Activated T-helper 1 cell treated with anti-CD3 and anti-CD28 coated beads, Interleukin-2, amount 50 U/mL, for 16 hours (primary cell): ENCODE measurements around the gene TAL1.

Source experiments
- DNase-seq, 2 donors: peaks; one replicate each; pipeline ENCODE4 v3.0.0-alpha.2; 2020; ENCODE audit warnings: low read depth in 1 of 2, low spot score in 1 of 2

Gene TAL1

DNA sequence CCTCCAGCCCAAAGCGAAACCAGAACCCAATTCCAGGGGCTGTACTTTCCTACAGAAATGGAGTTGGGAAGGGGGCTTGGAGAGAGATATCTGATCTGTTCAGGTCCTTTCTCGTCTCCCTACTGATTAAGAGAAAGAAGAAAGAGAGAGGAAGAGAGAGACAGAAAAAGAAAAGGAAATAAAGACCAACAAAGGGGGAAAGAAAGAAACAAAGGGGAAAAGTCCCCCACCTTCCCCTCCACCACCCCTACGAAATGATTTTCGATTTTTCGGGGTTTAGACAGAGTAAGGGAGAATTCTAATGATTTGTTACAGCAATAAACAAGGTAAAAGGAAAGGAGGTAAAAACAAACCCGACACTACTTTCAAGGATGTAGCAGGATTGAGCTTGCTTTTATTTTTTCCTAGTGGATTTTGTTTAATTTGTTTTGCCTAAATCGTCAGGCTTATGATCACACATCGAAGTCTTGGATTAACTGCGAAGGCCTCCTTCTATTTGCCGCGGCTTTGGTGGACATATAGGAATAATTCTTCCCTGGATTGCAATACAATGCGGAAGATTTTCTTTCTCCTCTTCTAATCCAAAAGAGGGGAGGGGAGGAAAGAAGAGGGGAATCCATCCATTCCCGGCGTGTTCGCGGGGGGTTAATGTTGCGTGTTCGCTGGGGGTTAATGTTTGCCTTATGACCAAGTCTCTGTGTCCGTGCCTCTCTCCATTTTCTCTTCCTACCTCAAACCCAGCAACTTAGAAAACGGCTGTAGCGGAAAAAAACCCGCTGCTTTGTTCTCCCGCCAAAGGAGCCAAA lies 1.9 kb downstream of the TAL1 start:
- DNase-seq: no peak

- DNase-seq: no peak
These were observed 2.8 kb downstream of the TAL1 start for GRCh38 chr1:47229031-47229885.

DNA sequence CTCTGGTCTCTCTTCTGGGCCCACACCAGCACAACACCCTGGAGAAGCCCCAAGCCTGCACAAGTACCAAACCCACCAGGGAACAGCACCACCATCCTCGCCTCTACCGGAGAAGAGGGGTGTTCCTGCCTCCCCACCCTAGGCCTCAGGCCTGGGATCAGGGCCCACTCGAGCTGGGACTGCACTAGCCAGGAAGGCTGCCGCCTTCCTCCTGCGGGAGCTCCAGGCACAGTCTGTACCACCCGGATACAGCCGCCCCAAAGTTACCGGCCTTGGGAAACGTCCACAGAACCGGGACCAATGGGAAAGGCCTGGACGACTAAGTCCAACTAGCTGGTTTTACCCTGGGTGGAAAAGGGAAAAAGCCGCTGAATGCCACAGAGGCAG lies 3.4 kb downstream of the TAL1 start:
- no peak for DNase-seq

DNA sequence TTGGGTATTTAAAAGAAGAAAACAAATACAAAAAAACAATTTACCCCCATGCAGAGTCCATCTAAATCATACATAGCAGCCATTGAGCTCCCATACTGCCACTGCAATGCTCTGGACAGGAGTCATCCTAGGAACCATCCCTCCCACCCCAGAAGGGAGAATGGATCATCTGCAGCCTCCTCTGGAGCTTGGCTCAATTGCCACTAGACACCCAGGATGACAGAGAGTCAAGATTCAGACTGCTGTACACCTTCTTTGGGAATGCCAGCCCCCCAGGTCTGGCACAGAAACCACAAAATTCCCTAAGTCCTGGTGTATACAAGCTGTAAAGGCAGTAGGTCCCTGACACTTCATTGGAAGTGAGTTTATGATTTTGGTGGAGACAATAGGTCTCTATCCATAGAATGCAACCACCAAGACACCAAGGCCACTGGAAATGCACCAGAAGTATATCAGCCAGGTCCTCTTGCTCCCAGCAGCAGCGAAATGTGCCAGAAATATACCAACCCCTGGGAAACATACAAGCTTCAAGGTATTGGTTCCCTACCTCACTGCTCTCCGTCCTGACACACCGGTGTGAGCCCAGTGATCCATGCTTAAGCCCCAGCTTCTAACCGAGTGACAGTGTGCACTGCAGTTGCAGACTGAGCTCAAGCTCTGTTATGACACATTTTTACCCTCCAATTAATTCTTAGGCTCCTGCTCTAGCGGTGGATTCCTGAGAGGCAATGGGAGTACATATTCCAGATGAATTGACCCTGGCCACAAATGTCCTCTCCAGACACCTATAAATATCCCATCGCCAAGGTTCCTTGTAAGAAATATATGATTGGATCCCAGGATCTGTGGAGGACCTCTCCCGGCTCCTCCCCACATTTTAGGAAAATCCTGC lies 4.4 kb downstream of the TAL1 start:
- DNase-seq: no peak

GRCh38 chr1:47226839-47227215 lies 5.2 kb downstream of the TAL1 start:
- DNase-seq: no peak

DNA sequence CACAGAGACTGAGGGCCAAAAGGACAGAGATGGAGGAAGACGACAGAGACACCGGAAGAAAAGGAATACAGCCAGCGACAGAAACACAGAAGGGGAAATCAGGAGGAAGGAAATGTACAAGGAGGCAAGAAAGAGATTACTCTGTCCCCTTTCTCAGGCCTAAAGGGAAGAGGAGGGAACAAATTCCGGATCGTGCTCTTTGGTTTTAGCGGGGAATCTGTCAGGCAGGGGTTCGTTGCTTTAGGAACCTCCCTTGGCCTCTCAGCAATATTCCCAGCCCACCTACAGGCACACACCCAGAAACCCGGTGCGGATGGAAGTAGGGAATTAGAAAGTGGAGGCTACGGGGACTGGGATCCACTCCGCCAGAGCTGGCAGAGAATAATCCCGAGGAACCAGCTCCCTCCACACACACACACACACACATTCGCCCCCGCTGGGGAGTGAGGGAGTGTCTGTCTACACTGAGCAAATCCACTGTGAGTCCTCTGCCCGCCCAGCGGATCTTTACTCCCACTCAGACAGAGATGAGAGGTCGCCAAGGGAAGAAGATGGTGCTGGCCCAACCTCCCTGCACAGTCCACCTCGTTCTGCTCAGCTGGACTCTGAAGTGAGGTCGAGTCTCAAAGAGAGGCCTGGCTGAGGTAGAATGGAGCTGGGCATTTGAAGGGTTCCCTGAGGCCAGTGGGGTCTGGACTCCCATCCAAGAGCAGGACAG lies 5.7 kb downstream of the TAL1 start:
- no peak for DNase-seq

- no peak for DNase-seq
These were observed 6.5 kb downstream of the TAL1 start for GRCh38 chr1:47225430-47226100.

GRCh38 chr1:47224676-47225399 lies 7.2 kb downstream of the TAL1 start:
- no peak for DNase-seq

GRCh38 chr1:47223921-47224675 lies 7.9 kb downstream of the TAL1 start:
- DNase-seq: no peak

DNA sequence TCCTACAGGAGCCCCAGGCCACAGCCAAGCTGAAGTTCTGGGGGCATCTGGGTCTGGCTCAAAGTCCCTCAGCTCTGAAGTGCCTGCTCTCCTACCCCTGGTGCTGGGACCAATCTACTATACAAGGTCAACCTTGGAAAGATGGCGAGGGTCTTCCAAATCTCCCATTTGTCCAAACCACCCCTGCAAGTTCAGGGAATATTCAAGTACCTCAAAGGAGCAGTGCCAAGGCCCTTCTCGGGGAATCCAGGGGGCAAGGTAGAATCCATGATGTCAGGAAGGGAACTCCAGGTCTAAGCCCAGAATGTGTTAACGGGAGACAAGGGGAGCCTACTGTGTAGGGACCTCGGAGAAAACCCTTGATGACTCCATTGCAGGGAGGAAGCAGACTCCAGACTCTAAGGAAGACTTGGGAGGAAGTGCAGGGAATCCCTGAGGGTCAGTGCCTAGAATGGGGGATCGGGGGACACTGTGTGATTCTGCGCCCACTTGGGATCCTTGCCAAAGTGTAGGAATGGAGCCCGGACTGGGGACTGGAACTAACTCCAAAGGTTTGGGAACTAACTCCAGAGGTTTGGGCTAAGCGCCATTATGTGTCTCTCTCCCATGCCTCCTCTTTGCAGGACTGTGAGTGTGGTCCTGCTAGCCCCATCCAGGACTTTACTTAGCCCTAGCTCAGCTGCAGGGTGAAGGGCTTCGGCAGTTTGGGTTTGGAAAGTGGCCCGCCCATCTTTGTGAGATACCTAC lies 8.7 kb downstream of the TAL1 start:
- DNase-seq: no peak

- DNase-seq: no peak
These were observed 9.5 kb downstream of the TAL1 start for GRCh38 chr1:47222476-47222875.

GRCh38 chr1:47219590-47220220 lies 12.3 kb downstream of the TAL1 start:
- no peak for DNase-seq

DNA sequence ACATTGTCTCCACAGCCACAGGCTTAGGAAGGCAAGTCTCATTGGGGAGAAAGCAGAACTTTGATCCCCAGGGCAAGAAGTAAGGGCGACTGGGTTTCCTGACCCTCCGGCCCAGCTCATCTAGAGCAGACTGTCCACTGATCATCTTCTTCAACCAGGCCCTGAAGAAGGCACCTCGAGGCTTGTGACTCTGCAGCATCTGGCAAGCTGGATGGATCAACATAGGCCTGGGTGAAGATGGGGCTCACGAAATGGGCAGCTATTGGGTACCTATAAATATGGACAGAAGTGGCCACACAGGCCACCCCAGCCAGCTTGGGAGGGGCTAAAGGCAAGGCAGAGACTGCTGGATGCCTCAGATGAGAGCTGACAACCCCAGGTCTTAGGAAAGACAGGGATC lies 13.0 kb downstream of the TAL1 start:
- no peak for DNase-seq

- no peak for DNase-seq
These were observed 15.6 kb downstream of the TAL1 start for GRCh38 chr1:47216278-47217059.

GRCh38 chr1:47215713-47216112 lies 16.3 kb downstream of the TAL1 start:
- no peak for DNase-seq

- no peak for DNase-seq
These were observed 17.5 kb downstream of the TAL1 start for GRCh38 chr1:47214549-47214948.
